T47D (cell line): Measurements from ENCODE around the gene PTGES3.
"Not testable (repeated sequence)": the region's sequence is repeated elsewhere in the genome, so short reads cannot be mapped to it uniquely, and the experiment has no call there.

Experiments used
- DNase-seq, 2 experiments: peaks; one replicate each; pipeline versions ENCODE4 v3.0.0 to v3.0.0-alpha.2; 2011 to 2012; ENCODE audit warnings: low read depth in 1 of 2, low spot score in 1 of 2
- JUND ChIP-seq: IDR thresholded peaks from 2 replicates; pipeline ENCODE4 v1.6.1; 2012; ENCODE audit warnings: low read depth
- in situ Hi-C: cut with HindIII; loops from 2 replicates; pipeline ENCODE4 v1.10.0; 2016; ENCODE audit warnings: low sequenced_read_pairs, low pct_unique_long_range_greater_than_20kb

PTGES3 gene

GRCh38 chr12:56719056-56719455 lies 31.0 kb upstream of the PTGES3 start:
- in situ Hi-C loops = no loop called here
- TF ChIP-seq JUND = no peak
- DNase-seq = no peak

DNA sequence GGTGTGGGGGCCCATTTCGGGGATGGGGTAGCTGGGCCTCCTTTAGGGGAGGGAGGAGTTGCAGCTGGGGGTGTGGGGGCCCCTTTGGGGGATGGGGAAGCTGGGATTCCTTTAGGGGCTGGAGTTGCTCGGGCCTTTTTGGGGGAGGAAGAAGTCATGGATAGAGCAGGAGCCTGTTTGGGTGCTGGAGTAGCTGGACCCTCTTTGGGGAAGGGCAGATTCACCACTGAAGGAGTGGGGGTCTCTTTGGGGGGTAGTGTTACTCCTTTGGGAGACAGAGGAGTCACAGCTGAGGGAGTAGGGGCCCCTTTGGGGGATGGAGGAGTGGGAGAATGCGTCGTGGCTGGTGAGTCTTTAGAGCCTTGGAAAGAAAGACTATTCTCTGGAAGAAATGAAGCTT lies 30.6 kb upstream of the PTGES3 start:
- DNase-seq = no peak
- in situ Hi-C loops = no loop called here
- no peak for TF ChIP-seq JUND

- in situ Hi-C loops = no loop called here
- DNase-seq = no peak
- no peak for TF ChIP-seq JUND
Measured at GRCh38 chr12:56718149-56718548, 30.1 kb upstream of the PTGES3 start.

DNA sequence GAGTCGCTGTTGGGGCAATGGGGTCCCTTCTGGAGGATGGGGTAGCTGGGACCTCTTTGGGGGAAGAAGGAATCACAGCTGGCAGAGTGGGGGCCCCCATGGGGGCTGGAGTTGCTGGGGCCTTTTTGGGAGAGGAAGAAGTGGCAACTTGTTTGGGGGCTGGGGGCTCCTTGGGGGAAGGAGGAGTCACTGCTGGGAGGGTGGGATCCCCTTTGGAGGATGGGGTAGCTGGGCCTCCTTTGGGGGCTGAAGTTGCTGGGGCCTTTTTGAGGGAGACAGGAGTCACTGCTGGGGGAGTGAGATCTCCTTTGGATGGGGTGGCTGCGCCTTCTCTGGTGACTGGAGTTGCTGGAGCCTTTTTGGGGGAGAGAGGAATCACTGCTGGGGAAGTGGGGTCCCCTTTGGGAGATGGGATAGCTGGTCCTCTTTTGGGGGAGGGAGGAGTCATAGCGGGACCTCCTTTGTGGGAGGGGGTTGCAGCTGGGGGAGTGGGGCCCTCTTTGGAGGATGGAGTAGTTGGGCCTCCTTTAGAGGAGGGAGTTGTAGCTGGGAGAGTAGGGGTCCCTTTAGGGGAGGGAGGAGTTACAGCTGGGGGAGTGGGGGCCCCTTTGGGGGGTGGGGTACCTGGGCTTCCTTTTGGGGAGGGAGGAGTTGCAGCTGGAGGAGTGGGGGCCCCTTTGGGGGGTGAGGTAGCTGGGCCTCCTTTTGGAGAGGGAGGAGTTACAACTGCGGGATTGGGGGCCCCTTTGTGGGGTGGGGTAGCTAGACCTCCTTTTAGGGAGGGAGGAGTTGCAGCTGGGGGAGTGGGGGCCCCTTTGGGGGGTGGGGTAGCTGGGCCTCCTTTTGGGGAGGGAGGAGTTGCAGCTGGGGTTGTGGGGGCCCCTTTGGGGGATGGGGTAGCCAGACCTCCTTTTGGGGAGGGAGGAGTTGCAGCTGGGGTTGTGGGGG lies 29.1 kb upstream of the PTGES3 start:
- DNase-seq = no peak
- in situ Hi-C loops = no loop called here

DNA sequence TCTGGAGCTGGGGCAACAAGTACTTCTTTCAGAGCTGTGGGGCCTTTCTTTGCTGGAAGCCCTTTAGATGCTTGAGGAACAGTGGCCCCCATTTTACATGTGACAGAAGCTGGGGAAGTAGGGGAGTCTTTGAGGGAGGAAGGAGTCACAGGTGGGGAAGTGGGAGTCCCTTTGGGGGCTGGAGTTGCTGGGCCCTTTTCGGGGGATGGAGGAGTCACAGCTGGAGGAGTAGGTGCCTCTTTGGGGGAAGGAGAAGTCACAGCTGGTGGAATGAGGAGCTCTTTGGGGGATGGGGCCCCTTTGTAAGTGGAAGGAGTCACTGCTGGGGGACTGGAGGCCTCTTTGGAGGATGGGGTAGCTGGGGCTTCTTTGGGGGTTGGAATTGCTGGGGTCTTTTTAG lies 28.4 kb upstream of the PTGES3 start:
- in situ Hi-C loops = no loop called here
- TF ChIP-seq JUND = no peak
- no peak for DNase-seq

More for the DNA sequence above, 29.1 kb upstream of the PTGES3 start:
- no peak for TF ChIP-seq JUND

GRCh38 chr12:56715798-56716197 lies 27.7 kb upstream of the PTGES3 start:
- no peak for DNase-seq
- TF ChIP-seq JUND = no peak
- in situ Hi-C loops = no loop called here

DNA sequence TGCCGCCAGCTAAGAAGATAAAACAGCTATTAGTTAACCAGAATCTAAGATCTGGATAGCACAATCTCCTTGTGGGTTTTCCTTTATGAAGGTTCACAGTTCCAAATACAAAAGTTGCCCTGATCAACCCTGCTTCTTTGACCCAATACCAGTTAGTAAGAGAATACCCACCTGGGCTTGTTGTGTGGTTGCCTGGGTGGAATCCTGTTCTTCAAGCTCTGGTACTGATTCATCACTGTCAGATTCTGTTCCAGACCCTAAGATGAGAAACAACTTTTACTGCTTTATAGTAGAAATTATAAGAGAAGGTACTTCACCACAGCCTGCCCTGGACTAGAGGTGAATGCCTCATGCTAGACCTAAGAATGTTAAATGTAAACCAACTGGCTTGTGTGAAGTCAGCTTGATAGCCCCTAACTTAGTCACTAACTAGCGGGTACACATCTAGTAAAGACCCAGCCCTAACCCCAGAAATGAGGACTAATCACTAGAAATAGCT lies 26.4 kb upstream of the PTGES3 start:
- in situ Hi-C loops = no loop called here
- DNase-seq = no peak
- TF ChIP-seq JUND = no peak

DNA sequence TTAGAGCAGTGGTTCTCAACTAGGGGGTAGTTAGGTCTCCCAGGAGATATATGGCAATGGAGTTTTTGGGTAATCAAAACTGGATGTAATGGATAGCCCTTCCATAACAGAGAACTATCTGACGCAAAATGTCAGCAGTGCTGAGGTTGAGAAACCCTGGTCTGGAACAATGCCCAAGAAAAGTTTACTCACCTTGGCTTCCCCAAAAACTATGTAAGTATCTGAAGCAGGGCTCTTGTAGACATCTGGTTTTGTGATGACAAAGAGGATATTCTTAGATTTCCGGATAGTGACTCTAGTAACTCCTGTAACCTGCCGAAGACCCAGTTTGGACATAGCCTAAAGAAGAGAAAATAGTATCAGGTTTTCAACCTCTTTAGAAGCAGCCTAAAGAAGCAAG lies 25.3 kb upstream of the PTGES3 start:
- TF ChIP-seq JUND = no peak
- DNase-seq = no peak
- in situ Hi-C loops = no loop called here

GRCh38 chr12:56709759-56710376 lies 21.8 kb upstream of the PTGES3 start:
- no peak for TF ChIP-seq JUND
- DNase-seq = no peak
- in situ Hi-C loops = no loop called here

DNA sequence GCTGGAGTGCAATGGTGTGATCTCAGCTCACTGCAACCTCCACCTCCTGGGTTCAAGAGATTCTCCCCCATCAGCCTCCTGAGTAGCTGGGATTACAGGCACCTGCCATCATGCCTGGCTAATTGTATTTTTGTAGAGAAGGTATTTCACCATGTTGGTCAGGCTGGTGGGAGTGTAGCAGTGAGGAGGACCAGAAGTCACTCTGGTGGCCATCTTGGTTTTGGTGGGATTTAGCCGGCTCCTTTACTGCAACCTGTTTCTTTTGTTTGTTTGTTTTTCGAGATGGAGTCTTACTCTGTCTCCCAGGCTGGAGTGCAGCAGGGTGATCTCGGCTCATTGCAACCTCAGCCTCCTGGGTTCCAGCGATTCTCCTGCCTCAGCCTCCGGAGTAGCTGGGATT lies 16.4 kb upstream of the PTGES3 start:
- DNase-seq, in situ Hi-C loops: not testable (repeated sequence)

- no peak for TF ChIP-seq JUND
- in situ Hi-C loops = no loop called here
- DNase-seq = no peak
Measured at GRCh38 chr12:56699020-56699661, 11.1 kb upstream of the PTGES3 start.

- DNase-seq = no peak
- TF ChIP-seq JUND = no peak
Measured at GRCh38 chr12:56695327-56696101, 7.4 kb upstream of the PTGES3 start.

More at GRCh38 chr12:56695327-56696101, 7.4 kb upstream of the PTGES3 start:
- in situ Hi-C loops = no loop called here
